Activated naive CD4-positive, alpha-beta T cell treated with anti-CD3 and anti-CD28 coated beads, Interleukin-2, amount 10 ng/mL, durations not matched to agents 7 days and 5 days (primary cell): ENCODE measurements around the gene ZNF816.

Experiments used
- CTCF ChIA-PET: fragments of 350-600 bp; sonication (Branson Sonifier 250); formaldehyde crosslinking; loops from one replicate; lab custom pipeline; 2021; ENCODE audit warnings: antibody characterized with exemption; lab: Charles Lee
- DNase-seq: peaks from one replicate; pipeline ENCODE4 v3.0.0-alpha.2; 2020
- H3K27ac Mint-ChIP-seq: one replicate; pipeline ENCODE4 v1.8.0; 2021; ENCODE audit warnings: mild to moderate bottlenecking, moderate library complexity, mixed read lengths
- H3K27me3 Mint-ChIP-seq: one replicate; pipeline ENCODE4 v1.8.0; 2021; ENCODE audit warnings: mild to moderate bottlenecking, mixed read lengths
- H3K36me3 Mint-ChIP-seq: one replicate; pipeline ENCODE4 v1.8.0; 2021; ENCODE audit warnings: mixed read lengths
- H3K4me1 Mint-ChIP-seq: one replicate; pipeline ENCODE4 v1.8.0; 2021; ENCODE audit warnings: mixed read lengths
- H3K4me3 Mint-ChIP-seq: one replicate; pipeline ENCODE4 v1.8.0; 2021; ENCODE audit warnings: mild to moderate bottlenecking, moderate library complexity, mixed read lengths
- H3K9me3 Mint-ChIP-seq: one replicate; pipeline ENCODE4 v1.8.0; 2021; ENCODE audit warnings: mixed read lengths

ZNF816 gene

DNA sequence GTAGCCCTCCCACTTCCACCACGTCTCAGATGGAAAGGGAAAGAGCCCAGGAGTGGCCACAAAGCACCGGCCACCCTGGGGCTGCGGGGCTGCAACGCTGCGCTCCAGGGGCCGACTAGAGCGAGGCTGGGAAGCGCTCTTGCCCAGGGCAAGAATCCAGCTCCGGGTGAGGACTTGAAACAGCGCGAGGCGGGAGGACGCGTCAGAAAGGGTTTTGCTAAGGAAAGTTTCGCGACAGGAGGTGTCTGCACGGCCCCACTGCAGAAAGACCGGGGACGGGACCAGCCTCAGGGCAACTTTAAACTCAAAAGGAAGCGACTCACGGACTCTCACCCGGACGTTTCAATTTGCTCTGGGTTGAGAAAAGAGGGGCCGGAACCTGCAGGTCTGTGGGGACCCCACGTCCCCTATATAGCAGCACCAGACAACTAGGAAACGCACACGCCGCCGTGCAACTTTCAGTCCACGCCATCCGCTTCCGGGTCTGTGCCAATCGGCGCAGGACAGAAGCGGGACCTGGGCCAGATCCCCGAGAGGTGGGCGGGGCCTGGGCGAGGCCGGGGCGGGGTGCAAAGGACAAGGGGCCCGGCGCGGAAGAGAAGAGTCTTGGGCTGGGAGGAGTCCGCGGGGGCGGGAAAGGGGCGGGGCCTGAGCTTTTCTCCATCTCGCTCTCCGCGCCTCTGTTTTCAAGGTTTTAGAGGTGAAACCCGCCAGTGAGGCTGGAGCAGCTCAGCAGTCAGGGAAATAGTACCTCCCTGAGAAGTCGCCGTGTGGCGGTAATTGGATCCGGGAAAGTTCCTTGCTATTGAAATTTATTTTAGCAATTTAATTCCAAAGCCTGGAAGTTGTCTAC lies at the start of gene ZNF816:
Gene ZNF816 (minus strand): TSS at position 488 of the 853 bp plus-strand sequence. CDS start 6,792 bp downstream, outside the sequence.
- CTCF ChIA-PET = no interaction called here
- Mint-ChIP-seq H3K4me1 (peaks cover 26% of the 10 kb centered on the region), H3K36me3 (peaks cover 48% of the 10 kb centered on the region), H3K27me3 (no peaks in the 10 kb centered on the region), H3K9me3 (peaks cover 44% of the 10 kb centered on the region), H3K27ac (peak within 1 kb of the TSS; percentile 91), H3K4me3 (peak within 1 kb of the TSS; percentile 95)
- DNase-seq = peak; percentile 100

DNA sequence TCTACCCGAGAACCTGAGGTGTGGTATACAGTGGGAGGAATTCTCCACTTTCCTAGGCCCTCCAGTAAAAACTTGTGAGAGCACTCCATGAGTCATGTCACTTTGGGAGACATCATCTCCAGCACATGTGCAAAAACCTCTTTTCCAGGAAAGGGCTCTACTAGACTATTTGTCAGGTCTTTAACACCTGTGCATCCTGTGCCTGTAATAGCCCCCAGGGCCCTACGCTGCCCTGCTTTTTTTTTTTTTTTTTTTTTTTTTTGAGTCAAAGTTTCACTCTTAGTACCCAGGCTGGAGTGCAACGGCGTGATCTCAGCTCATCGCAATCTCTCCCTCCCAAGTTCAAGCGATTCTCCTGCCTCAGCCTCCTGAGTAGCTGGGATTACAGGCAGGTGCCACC lies 49.3 kb upstream of the ZNF816 start:
- Mint-ChIP-seq H3K4me3 (no peak overlapping the region), H3K27ac (no peak overlapping the region), H3K9me3 (peaks cover 59% of the 10 kb centered on the region), H3K36me3 (no peaks in the 10 kb centered on the region), H3K4me1 (no peaks in the 10 kb centered on the region), H3K27me3 (no peaks in the 10 kb centered on the region)
- no peak for DNase-seq
- CTCF ChIA-PET = no interaction called here

GRCh38 chr19:53010494-53010893 lies 47.8 kb upstream of the ZNF816 start:
- no peaks in the 10 kb centered on the region for H3K36me3 Mint-ChIP-seq
- no peak overlapping the region for H3K4me3 Mint-ChIP-seq

GRCh38 chr19:53008061-53008778 lies 45.5 kb upstream of the ZNF816 start:
- H3K4me3 Mint-ChIP-seq = no peak overlapping the region
- H3K36me3 Mint-ChIP-seq = peaks cover 1% of the 10 kb centered on the region
- H3K27ac Mint-ChIP-seq = no peak overlapping the region
- no peaks in the 10 kb centered on the region for H3K4me1 Mint-ChIP-seq
- no peak for DNase-seq
- CTCF ChIA-PET = no interaction called here
- peaks cover 62% of the 10 kb centered on the region for H3K9me3 Mint-ChIP-seq
- H3K27me3 Mint-ChIP-seq = no peaks in the 10 kb centered on the region

More at GRCh38 chr19:53010494-53010893, 47.8 kb upstream of the ZNF816 start:
- Mint-ChIP-seq H3K4me1 (no peaks in the 10 kb centered on the region), H3K27ac (no peak overlapping the region), H3K9me3 (peaks cover 62% of the 10 kb centered on the region), H3K27me3 (no peaks in the 10 kb centered on the region)
- CTCF ChIA-PET = no interaction called here
- DNase-seq = no peak

DNA sequence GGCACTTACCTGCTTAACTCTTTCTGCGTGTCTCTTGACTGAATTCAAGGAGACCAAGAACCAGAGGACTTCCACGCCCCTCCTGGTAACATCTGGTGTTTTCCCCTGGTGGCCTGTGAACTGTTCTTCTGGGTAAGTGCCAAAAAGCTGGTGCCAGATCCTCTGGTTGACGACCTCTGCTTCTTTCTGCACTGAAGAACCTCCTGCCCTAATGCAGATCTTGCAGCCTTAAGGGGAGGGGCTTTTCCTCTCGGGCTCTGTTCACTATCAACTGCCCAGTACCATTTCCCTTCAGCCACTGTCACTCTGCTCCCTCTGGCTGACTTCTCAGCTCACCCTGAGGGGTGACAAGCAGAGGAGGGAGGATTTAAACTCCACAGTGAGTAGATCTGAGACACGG lies 44.9 kb upstream of the ZNF816 start:
- no peaks in the 10 kb centered on the region for H3K27me3 Mint-ChIP-seq
- H3K4me1 Mint-ChIP-seq = no peaks in the 10 kb centered on the region
- no peak overlapping the region for H3K4me3 Mint-ChIP-seq
- H3K36me3 Mint-ChIP-seq = peaks cover 1% of the 10 kb centered on the region
- peaks cover 61% of the 10 kb centered on the region for H3K9me3 Mint-ChIP-seq
- no peak for DNase-seq
- H3K27ac Mint-ChIP-seq = no peak overlapping the region
- CTCF ChIA-PET = no interaction called here

DNA sequence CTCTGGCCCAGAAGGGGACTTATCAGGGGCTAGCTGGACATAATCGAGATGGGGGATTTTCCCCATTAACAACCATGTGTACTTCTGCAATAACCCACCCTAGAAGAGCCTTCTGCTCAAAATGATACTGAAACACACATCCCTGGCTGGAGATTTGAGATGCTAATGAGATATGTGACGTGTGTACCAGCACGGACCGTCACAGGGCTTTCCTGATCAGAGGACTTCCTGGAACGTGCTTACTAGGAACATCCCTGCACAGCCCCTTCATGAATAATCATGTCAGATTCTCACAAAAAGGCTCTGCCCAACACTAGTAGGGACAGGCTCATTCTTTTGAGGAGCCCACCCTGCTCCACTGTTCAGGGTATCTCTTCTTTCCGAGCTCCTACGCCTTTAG lies 44.5 kb upstream of the ZNF816 start:
- CTCF ChIA-PET = no interaction called here
- no peaks in the 10 kb centered on the region for H3K27me3 Mint-ChIP-seq
- no peak overlapping the region for H3K27ac Mint-ChIP-seq
- no peak overlapping the region for H3K4me3 Mint-ChIP-seq
- peaks cover 63% of the 10 kb centered on the region for H3K9me3 Mint-ChIP-seq
- DNase-seq = no peak
- no peaks in the 10 kb centered on the region for H3K4me1 Mint-ChIP-seq
- peaks cover 3% of the 10 kb centered on the region for H3K36me3 Mint-ChIP-seq

GRCh38 chr19:53004242-53004641 lies 41.6 kb upstream of the ZNF816 start:
- H3K4me3 Mint-ChIP-seq = no peak overlapping the region
- CTCF ChIA-PET = no interaction called here
- no peak for DNase-seq
- H3K36me3 Mint-ChIP-seq = peaks cover 3% of the 10 kb centered on the region
- no peak overlapping the region for H3K27ac Mint-ChIP-seq
- H3K27me3 Mint-ChIP-seq = no peaks in the 10 kb centered on the region
- no peaks in the 10 kb centered on the region for H3K4me1 Mint-ChIP-seq
- H3K9me3 Mint-ChIP-seq = peaks cover 44% of the 10 kb centered on the region

GRCh38 chr19:53002479-53002878 lies 39.8 kb upstream of the ZNF816 start:
- peaks cover 3% of the 10 kb centered on the region for H3K36me3 Mint-ChIP-seq
- H3K4me3 Mint-ChIP-seq = no peak overlapping the region
- H3K27ac Mint-ChIP-seq = no peak overlapping the region
- H3K9me3 Mint-ChIP-seq = peaks cover 38% of the 10 kb centered on the region
- H3K27me3 Mint-ChIP-seq = no peaks in the 10 kb centered on the region
- H3K4me1 Mint-ChIP-seq = no peaks in the 10 kb centered on the region
- CTCF ChIA-PET = no interaction called here
- DNase-seq = no peak

- H3K4me1 Mint-ChIP-seq = peaks cover 6% of the 10 kb centered on the region
- CTCF ChIA-PET = no interaction called here
- DNase-seq = no peak
- H3K27me3 Mint-ChIP-seq = peaks cover 4% of the 10 kb centered on the region
- H3K27ac Mint-ChIP-seq = no peak overlapping the region
- peaks cover 2% of the 10 kb centered on the region for H3K36me3 Mint-ChIP-seq
- no peak overlapping the region for H3K4me3 Mint-ChIP-seq
- H3K9me3 Mint-ChIP-seq = peaks cover 22% of the 10 kb centered on the region
Measured at GRCh38 chr19:52997975-52998374, 35.3 kb upstream of the ZNF816 start.

- no peak for DNase-seq
- Mint-ChIP-seq H3K4me3 (no peak overlapping the region), H3K36me3 (peaks cover 3% of the 10 kb centered on the region), H3K9me3 (peaks cover 28% of the 10 kb centered on the region), H3K27ac (no peak overlapping the region), H3K27me3 (peaks cover 12% of the 10 kb centered on the region), H3K4me1 (peaks cover 12% of the 10 kb centered on the region)
- CTCF ChIA-PET = interaction anchor here (1.2 kb wide), 1 partner anchor 144 kb away, joined by 6 read pairs; no protein-coding TSS in a partner anchor
Measured at GRCh38 chr19:52995711-52996110, 33.0 kb upstream of the ZNF816 start.

DNA sequence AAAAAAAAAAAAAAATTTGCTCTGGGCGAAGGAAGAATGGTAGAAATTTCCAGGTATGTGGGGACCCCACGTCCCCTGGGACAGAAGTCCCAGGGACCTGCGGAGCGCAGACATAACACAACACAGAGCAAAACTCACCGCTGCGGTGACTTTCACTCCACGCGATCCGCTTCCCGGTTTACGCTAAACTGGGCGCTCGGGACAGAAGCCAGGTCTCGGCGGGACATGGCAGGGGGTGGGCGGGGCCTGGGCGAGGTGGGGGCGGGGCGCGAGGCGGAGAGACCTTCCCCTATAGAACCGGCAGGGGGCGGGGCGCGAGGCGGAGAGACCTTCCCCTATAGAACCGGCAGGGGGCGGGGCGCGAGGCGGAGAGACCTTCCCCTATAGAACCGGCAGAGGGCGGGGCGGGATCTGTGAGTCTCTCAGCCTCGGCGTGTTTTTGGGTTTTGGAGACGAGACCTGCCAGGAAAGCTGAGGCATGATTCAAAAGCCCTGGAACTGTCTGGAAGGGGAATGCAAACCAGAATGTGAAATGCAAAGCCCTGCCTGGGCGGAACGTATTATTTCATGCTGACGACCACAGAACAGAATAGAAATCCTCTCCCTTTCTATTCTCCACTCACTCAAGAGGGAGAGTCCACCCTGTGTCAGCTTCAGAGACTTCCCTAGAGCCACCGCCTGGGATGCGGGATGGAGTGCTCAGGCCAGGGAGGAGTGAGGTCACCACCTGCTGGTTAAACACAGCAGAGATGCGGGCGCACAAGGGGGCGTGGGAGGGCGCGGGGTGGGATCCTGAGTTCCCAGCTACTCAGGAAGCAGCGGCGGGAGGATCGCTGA lies 30.9 kb upstream of the ZNF816 start:
- Mint-ChIP-seq H3K4me1 (peaks cover 12% of the 10 kb centered on the region), H3K4me3 (peak overlapping the region; percentile 76), H3K36me3 (peaks cover 3% of the 10 kb centered on the region), H3K9me3 (peaks cover 26% of the 10 kb centered on the region), H3K27ac (peak overlapping the region; percentile 64), H3K27me3 (peaks cover 12% of the 10 kb centered on the region)
- CTCF ChIA-PET = no interaction called here
- peak; percentile 88 for DNase-seq

DNA sequence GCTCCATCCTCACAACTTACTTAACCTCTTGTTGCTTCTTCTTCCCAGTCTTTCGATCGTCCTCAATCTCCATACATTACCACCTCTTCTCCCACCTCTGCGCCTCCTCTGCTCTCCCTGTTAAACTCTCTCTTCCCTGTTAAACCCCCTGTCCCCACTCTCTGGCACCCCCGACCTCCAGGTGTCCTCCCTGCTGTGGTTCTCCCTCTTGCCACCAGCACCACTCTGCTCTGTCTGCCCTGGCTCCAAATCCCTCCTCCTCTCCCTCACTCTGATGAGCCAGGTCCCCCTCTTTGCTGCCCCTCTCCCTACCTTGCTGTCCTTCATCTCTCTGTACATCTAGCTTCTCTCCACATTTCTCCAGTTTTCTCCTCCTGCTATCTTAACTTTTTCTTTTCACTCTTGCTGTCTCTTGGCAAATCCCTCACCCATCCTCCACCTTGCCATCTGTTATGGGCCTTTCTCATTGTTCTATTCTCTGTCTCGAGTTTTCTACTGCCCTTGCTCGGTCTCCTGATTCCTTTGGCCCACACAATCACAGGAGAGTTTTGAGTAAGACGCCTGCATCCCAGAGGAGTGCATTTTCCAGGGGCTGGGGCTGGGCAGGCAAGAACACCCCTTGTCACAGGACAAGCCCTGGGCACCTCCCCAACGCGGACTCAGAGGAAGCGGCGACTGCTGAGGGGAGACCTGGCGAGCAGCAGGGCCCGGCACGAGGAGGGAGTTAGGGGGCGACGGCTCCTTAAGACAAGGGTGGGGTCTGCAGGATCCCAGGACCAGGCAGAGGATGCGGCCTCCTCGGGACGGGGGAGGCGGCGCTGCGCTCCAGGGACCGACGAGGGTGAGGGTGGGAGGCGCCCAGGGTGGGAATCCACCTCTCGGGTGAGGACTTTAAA lies 29.7 kb upstream of the ZNF816 start:
- Mint-ChIP-seq H3K4me3 (peak overlapping the region; percentile 76), H3K36me3 (peaks cover 3% of the 10 kb centered on the region), H3K27me3 (peaks cover 12% of the 10 kb centered on the region), H3K27ac (peak overlapping the region; percentile 47), H3K4me1 (peaks cover 12% of the 10 kb centered on the region), H3K9me3 (peaks cover 26% of the 10 kb centered on the region)
- CTCF ChIA-PET = interaction anchor here (1.0 kb wide), 1 partner anchor 148 kb away, joined by 3 read pairs; no protein-coding TSS in a partner anchor
- no peak for DNase-seq

DNA sequence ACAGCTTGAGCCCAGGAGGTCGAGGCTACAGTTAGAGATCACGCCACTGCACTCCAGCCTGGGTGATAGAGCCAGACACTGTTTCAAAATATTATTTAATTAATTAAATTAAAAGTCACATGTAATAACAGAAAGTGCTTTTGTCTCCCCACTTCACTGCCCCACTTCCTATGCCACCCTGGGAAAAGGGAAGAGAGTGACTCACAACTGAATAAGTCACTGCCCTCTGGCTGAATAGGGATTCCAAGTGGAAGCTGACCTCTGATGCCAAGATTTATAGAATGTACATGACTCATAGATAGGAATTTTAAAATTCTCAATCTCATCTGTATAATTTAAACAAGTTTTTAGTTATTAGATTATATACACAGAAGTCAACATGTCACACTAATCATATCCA lies 28.8 kb upstream of the ZNF816 start:
- H3K27me3 Mint-ChIP-seq = peaks cover 12% of the 10 kb centered on the region
- H3K4me3 Mint-ChIP-seq = no peak overlapping the region
- peaks cover 12% of the 10 kb centered on the region for H3K4me1 Mint-ChIP-seq
- H3K36me3 Mint-ChIP-seq = peaks cover 5% of the 10 kb centered on the region
- H3K9me3 Mint-ChIP-seq = peaks cover 34% of the 10 kb centered on the region
- no peak for DNase-seq
- no peak overlapping the region for H3K27ac Mint-ChIP-seq
- CTCF ChIA-PET = no interaction called here
